WTC11 (cell line): ENCODE measurements around the gene TTC33. TPM values are rescaled to one million over a fixed set of nuclear protein-coding genes. Genes with fewer than 3 reads are reported as not detected.

Experiments used
- ATAC-seq: fragments of 200-7000 bp; cut with Tn5 transposase; 2 replicates; pipeline ENCODE4 v1.10.0; 2021; ENCODE audit warnings: mild to moderate bottlenecking, moderate library complexity
- CTCF ChIA-PET: fragments of 300-600 bp; sonication (Branson Sonifier 250); formaldehyde crosslinking; loops from one replicate; lab custom pipeline; 2021; ENCODE audit warnings: antibody characterized with exemption; lab: Charles Lee
- POLR2A ChIA-PET: fragments of 350-600 bp; sonication (Branson Sonifier 250); formaldehyde crosslinking; loops from one replicate; lab custom pipeline; 2021; ENCODE audit warnings: antibody characterized with exemption; lab: Charles Lee
- DNase-seq: peaks from one replicate; pipeline ENCODE4 v3.0.0; 2021; ENCODE audit warnings: low spot score
- H3K27ac Mint-ChIP-seq: 2 replicates; pipeline ENCODE4 v1.8.0; 2021; ENCODE audit warnings: mixed read lengths
- H3K27me3 Mint-ChIP-seq: 2 replicates; pipeline ENCODE4 v1.8.0; 2021; ENCODE audit warnings: low read depth, mild to moderate bottlenecking, moderate library complexity, mixed read lengths
- H3K36me3 Mint-ChIP-seq: 2 replicates; pipeline ENCODE4 v1.8.0; 2021; ENCODE audit warnings: mixed read lengths
- H3K4me1 Mint-ChIP-seq: 2 replicates; pipeline ENCODE4 v1.8.0; 2022; ENCODE audit warnings: mixed read lengths
- H3K4me3 Mint-ChIP-seq: 2 replicates; pipeline ENCODE4 v1.8.0; 2021; ENCODE audit warnings: mild to moderate bottlenecking, moderate library complexity, mixed read lengths
- H3K9me3 Mint-ChIP-seq: 2 replicates; pipeline ENCODE4 v1.8.0; 2021; ENCODE audit warnings: mixed read lengths
- AFF4 ChIP-seq: sonication (generic); formaldehyde crosslinking; IDR thresholded peaks from 2 replicates; pipeline ENCODE4 v1.8.1; 2023; ENCODE audit warnings: mild to moderate bottlenecking, missing genetic modification reagents, borderline replicate concordance
- ATF1 ChIP-seq: sonication (generic); formaldehyde crosslinking; IDR thresholded peaks from 2 replicates; pipeline ENCODE4 v1.8.1; 2023; ENCODE audit warnings: mild to moderate bottlenecking, moderate library complexity, missing genetic modification reagents
- ATF2 ChIP-seq: sonication (generic); formaldehyde crosslinking; IDR thresholded peaks from 2 replicates; pipeline ENCODE4 v1.8.1; 2022; ENCODE audit warnings: low read depth, missing genetic modification reagents, borderline replicate concordance
- ATF6 ChIP-seq: sonication (generic); formaldehyde crosslinking; IDR thresholded peaks from 2 replicates; pipeline ENCODE4 v1.8.1; 2023; ENCODE audit warnings: mild to moderate bottlenecking, missing genetic modification reagents
- CREM ChIP-seq: sonication (generic); formaldehyde crosslinking; IDR thresholded peaks from 2 replicates; pipeline ENCODE4 v1.8.1; 2022; ENCODE audit warnings: mild to moderate bottlenecking, missing genetic modification reagents, moderate library complexity
- E2F4 ChIP-seq: sonication (generic); formaldehyde crosslinking; IDR thresholded peaks from 2 replicates; pipeline ENCODE4 v1.8.1; 2022; ENCODE audit warnings: low read depth, mild to moderate bottlenecking, moderate library complexity, missing genetic modification reagents, borderline replicate concordance
- E2F5 ChIP-seq: sonication (generic); formaldehyde crosslinking; IDR thresholded peaks from 2 replicates; pipeline ENCODE4 v1.8.1; 2022; ENCODE audit warnings: mild to moderate bottlenecking, moderate library complexity, missing genetic modification reagents
- FOXK1 ChIP-seq: sonication (generic); formaldehyde crosslinking; IDR thresholded peaks from 2 replicates; pipeline ENCODE4 v1.8.0; 2022; ENCODE audit warnings: mild to moderate bottlenecking, moderate library complexity, missing genetic modification reagents
- JAZF1 ChIP-seq: fragments of 250-450 bp; sonication (Bioruptor Pico); IDR thresholded peaks from 2 replicates; pipeline ENCODE4 v1.9.0; 2021; ENCODE audit warnings: moderate library complexity, mild to moderate bottlenecking, inconsistent platforms
- MAX ChIP-seq: sonication (generic); formaldehyde crosslinking; IDR thresholded peaks from 2 replicates; pipeline ENCODE4 v1.8.0; 2022; ENCODE audit warnings: mild to moderate bottlenecking, missing genetic modification reagents
- SOX15 ChIP-seq: fragments of 250-450 bp; sonication (Bioruptor Pico); IDR thresholded peaks from 2 replicates; pipeline ENCODE4 v1.9.0; 2021; ENCODE audit warnings: mild to moderate bottlenecking
- ZMAT4 ChIP-seq: fragments of 250-450 bp; sonication (Bioruptor Pico); IDR thresholded peaks from 2 replicates; pipeline ENCODE4 v1.9.0; 2021; ENCODE audit warnings: mild to moderate bottlenecking
- ZNF121 ChIP-seq: sonication (generic); formaldehyde crosslinking; IDR thresholded peaks from 2 replicates; pipeline ENCODE4 v1.8.0; 2023; ENCODE audit warnings: missing genetic modification reagents
- ZNF138 ChIP-seq: sonication (generic); formaldehyde crosslinking; conservative IDR thresholded peaks from 2 replicates; pipeline ENCODE4 v1.8.1; 2022; ENCODE audit warnings: mild to moderate bottlenecking, moderate library complexity, missing genetic modification reagents
- ZNF281 ChIP-seq: sonication (generic); formaldehyde crosslinking; IDR thresholded peaks from 2 replicates; pipeline ENCODE4 v1.8.0; 2023; ENCODE audit warnings: mild to moderate bottlenecking, missing genetic modification reagents
- ZNF671 ChIP-seq: fragments of 250-450 bp; sonication (Bioruptor Pico); IDR thresholded peaks from 2 replicates; pipeline ENCODE4 v1.8.0; 2021; ENCODE audit warnings: mild to moderate bottlenecking
- total RNA-seq: library from RNA; stranded (reverse); gene quantifications from 3 replicates; pipeline ENCODE4 v1.2.3, GENCODE V29; 2021

Gene TTC33
- total RNA-seq, 1 experiment from 2014 or later = 9.2 TPM

GRCh38 chr5:40540301-40540700 lies 215.5 kb downstream of the TTC33 start:
- Mint-ChIP-seq H3K9me3 (peaks cover 32% of the 10 kb centered on the region), H3K4me3 (no peak overlapping the region), H3K36me3 (peaks cover 10% of the 10 kb centered on the region), H3K27ac (no peak overlapping the region), H3K27me3 (no peaks in the 10 kb centered on the region), H3K4me1 (peaks cover 7% of the 10 kb centered on the region)
- ChIA-PET CTCF (no interaction called here), POLR2A (no interaction called here)
- TF ChIP-seq ATF2 (CRISPR knock-in tag) (no peak), FOXK1 (no peak), ZNF671 (CRISPR knock-in tag) (no peak)
- DNase-seq (no peak), ATAC-seq (no peak)

GRCh38 chr5:40524677-40525076 lies 231.1 kb downstream of the TTC33 start:
- ChIA-PET POLR2A (no interaction called here), CTCF (no interaction called here)
- no peak overlapping the region; the same call in 1 of the 2 replicates for H3K27ac Mint-ChIP-seq

GRCh38 chr5:40521925-40522324 lies 233.8 kb downstream of the TTC33 start:
- TF ChIP-seq ZNF138 (CRISPR knock-in tag) (no peak), E2F5 (CRISPR knock-in tag) (no peak), E2F4 (CRISPR knock-in tag) (no peak), SOX15 (no peak), ZNF281 (CRISPR knock-in tag) (no peak), ATF6 (CRISPR knock-in tag) (no peak), CREM (CRISPR knock-in tag) (no peak), JAZF1 (CRISPR knock-in tag) (no peak), ZNF121 (CRISPR knock-in tag) (no peak), AFF4 (CRISPR knock-in tag) (no peak)
- H3K9me3 Mint-ChIP-seq = peaks cover 9% of the 10 kb centered on the region; the same call in 1 of the 2 replicates
- peaks cover 12% of the 10 kb centered on the region for H3K4me1 Mint-ChIP-seq
- H3K27ac Mint-ChIP-seq = no peak overlapping the region
- no peak overlapping the region for H3K4me3 Mint-ChIP-seq
- DNase-seq = no peak
- ChIA-PET CTCF (no interaction called here), POLR2A (no interaction called here)
- H3K36me3 Mint-ChIP-seq = no peaks in the 10 kb centered on the region
- H3K27me3 Mint-ChIP-seq = no peaks in the 10 kb centered on the region
- ATAC-seq = no peak

More at GRCh38 chr5:40524677-40525076, 231.1 kb downstream of the TTC33 start:
- Mint-ChIP-seq H3K36me3 (no peaks in the 10 kb centered on the region), H3K4me3 (no peak overlapping the region), H3K27me3 (no peaks in the 10 kb centered on the region), H3K4me1 (peaks cover 20% of the 10 kb centered on the region), H3K9me3 (peaks cover 9% of the 10 kb centered on the region; the same call in 1 of the 2 replicates)
- no peak for TF ChIP-seq MAX (CRISPR knock-in tag)
- TF ChIP-seq ATF1 (CRISPR knock-in tag) = no peak
- no peak for TF ChIP-seq ZMAT4 (CRISPR knock-in tag)
- DNase-seq = no peak
- no peak for ATAC-seq
